NCI-H524 (cell line): ENCODE results near the gene MAST2.
"Not testable (repeated sequence)": the region's sequence is repeated elsewhere in the genome, so short reads cannot be mapped to it uniquely, and the experiment has no call there.

ENCODE experiments used
- DNase-seq, 2 experiments: peaks; one replicate each; lab custom pipeline; 2025; lab: John Stamatoyannopoulos, UW

The MAST2 gene

GRCh38 chr1:46021046-46021996 is 217.9 kb downstream of the MAST2 start:
- DNase-seq, result no peak

GRCh38 chr1:46026531-46026930 is 223.1 kb downstream of the MAST2 start:
- no peak for DNase-seq

- no peak for DNase-seq
Observed at GRCh38 chr1:46027788-46028573, 224.6 kb downstream of the MAST2 start.

- DNase-seq, result no peak
Observed at GRCh38 chr1:46030074-46030870, 226.9 kb downstream of the MAST2 start.

- no peak for DNase-seq
Observed at GRCh38 chr1:46030876-46031660, 227.7 kb downstream of the MAST2 start.

GRCh38 chr1:46034601-46035516 is 231.4 kb downstream of the MAST2 start:
- DNase-seq, result no peak

- DNase-seq, result peak; percentile 47 to 75
Observed at GRCh38 chr1:46036894-46037839, 233.8 kb downstream of the MAST2 start.

GRCh38 chr1:46039571-46040052 is 236.2 kb downstream of the MAST2 start:
- DNase-seq, result peak in 1 of 2 experiments; percentile 11

- DNase-seq, result no peak
Observed at GRCh38 chr1:46041551-46041950, 238.1 kb downstream of the MAST2 start.

GRCh38 chr1:46041974-46042373 is 238.6 kb downstream of the MAST2 start:
- DNase-seq, result peak in 1 of 2 experiments; percentile 10

GRCh38 chr1:46043458-46044017 is 240.1 kb downstream of the MAST2 start:
- no peak for DNase-seq

GRCh38 chr1:46044116-46044515 is 240.7 kb downstream of the MAST2 start:
- no peak for DNase-seq

- DNase-seq, result no peak
Observed at GRCh38 chr1:46053734-46054133, 250.3 kb downstream of the MAST2 start.

- no peak for DNase-seq
Observed at GRCh38 chr1:46056325-46056724, 252.9 kb downstream of the MAST2 start.

- not testable (repeated sequence) for DNase-seq
Observed at GRCh38 chr1:46057215-46057614, 253.8 kb downstream of the MAST2 start.

- no peak for DNase-seq
Observed at GRCh38 chr1:46057781-46058180, 254.4 kb downstream of the MAST2 start.

GRCh38 chr1:46058936-46059335 is 255.5 kb downstream of the MAST2 start:
- DNase-seq, result no peak

GRCh38 chr1:46061146-46061545 is 257.7 kb downstream of the MAST2 start:
- DNase-seq, result no peak
